OCI-LY7 (cell line): ENCODE data around the gene CEP20. TPM values are rescaled to one million over a fixed set of nuclear protein-coding genes. Genes with fewer than 3 reads are reported as not detected.

ENCODE experiments used
- BruUV-seq: library from RNA; stranded (reverse); fragments of 400-500 nt; replicated peaks from 2 replicates; lab custom pipeline; 2021; lab: Mats Ljungman, UMichigan
- CTCF ChIA-PET: fragments of 300-600 bp; sonication (Branson Sonifier 250); formaldehyde crosslinking; loops from one replicate; lab custom pipeline; 2022; ENCODE audit warnings: antibody characterized with exemption; ENCODE audit not compliant: unreplicated experiment; lab: Charles Lee
- POLR2A ChIA-PET: fragments of 300-600 bp; sonication (Branson Sonifier 250); formaldehyde crosslinking; loops from one replicate; lab custom pipeline; 2022; ENCODE audit warnings: antibody characterized with exemption; lab: Charles Lee
- DNase-seq: peaks from one replicate; pipeline ENCODE4 v3.0.0-alpha.2; 2015; ENCODE audit warnings: low spot score
- H2AFZ ChIP-seq: fragments of 200-600 bp; sonication (generic), shearing (Covaris generic); 2 replicates; pipeline ENCODE4 v1.6.1; 2014; ENCODE audit warnings: mild to moderate bottlenecking, antibody characterized with exemption, low read length, moderate library complexity
- H3K27ac ChIP-seq: fragments of 200-600 bp; sonication (generic); 2 replicates; pipeline ENCODE4 v1.5.1; 2014; ENCODE audit warnings: mixed run types, low read depth, mild to moderate bottlenecking, moderate library complexity, low read length, inconsistent platforms; ENCODE audit not compliant: poor library complexity, severe bottlenecking
- H3K36me3 ChIP-seq: fragments of 200-600 bp; sonication (generic); 2 replicates; pipeline ENCODE4 v1.6.1; 2014; ENCODE audit warnings: mild to moderate bottlenecking, antibody characterized with exemption, low read length, moderate library complexity, mixed read lengths; ENCODE audit not compliant: insufficient read depth
- H3K4me1 ChIP-seq: fragments of 200-600 bp; sonication (generic); 2 replicates; pipeline ENCODE4 v1.5.1; 2014; ENCODE audit warnings: mild to moderate bottlenecking, low read length; ENCODE audit not compliant: insufficient read depth, poor library complexity, severe bottlenecking
- H3K4me2 ChIP-seq: fragments of 200-600 bp; sonication (generic); 2 replicates; pipeline ENCODE4 v1.6.1; 2014; ENCODE audit warnings: mild to moderate bottlenecking, low read length
- H3K4me3 ChIP-seq: fragments of 200-600 bp; sonication (generic); 2 replicates; pipeline ENCODE4 v1.5.1; 2014; ENCODE audit warnings: mild to moderate bottlenecking, low read depth, low read length; ENCODE audit not compliant: poor library complexity, severe bottlenecking
- H3K79me2 ChIP-seq: fragments of 200-600 bp; sonication (generic); 2 replicates; pipeline ENCODE4 v1.6.1; 2016; ENCODE audit warnings: low read depth, mild to moderate bottlenecking, low read length, moderate library complexity, mixed read lengths; ENCODE audit not compliant: insufficient read depth
- H3K9me2 ChIP-seq: fragments of 200-600 bp; sonication (generic); 2 replicates; pipeline ENCODE4 v1.6.1; 2016; ENCODE audit warnings: mild to moderate bottlenecking, low read length, mixed read lengths; ENCODE audit not compliant: insufficient read depth
- H3K9me3 ChIP-seq: fragments of 200-600 bp; sonication (generic); 2 replicates; pipeline ENCODE4 v1.6.1; 2014; ENCODE audit warnings: mild to moderate bottlenecking, mixed run types, low read length, mixed read lengths
- H4K20me1 ChIP-seq: fragments of 200-600 bp; sonication (generic); 2 replicates; pipeline ENCODE4 v1.6.1; 2014; ENCODE audit warnings: mild to moderate bottlenecking, antibody characterized with exemption, low read length, moderate library complexity, mixed read lengths; ENCODE audit not compliant: insufficient read depth
- EZH2phosphoT487 ChIP-seq: fragments of 200-600 bp; sonication (generic); IDR thresholded peaks from 2 replicates; pipeline ENCODE4 v1.6.1; 2018; ENCODE audit warnings: low read depth, borderline replicate concordance, mild to moderate bottlenecking, mixed run types, antibody characterized with exemption, low read length, moderate library complexity, mixed read lengths
- intact Hi-C: fragments of 100-400 bp; cut with micrococcal nuclease; formaldehyde crosslinking; loops from one replicate; pipeline ENCODE4 v1.10.0; 2022; ENCODE audit not compliant: unreplicated experiment
- total RNA-seq, 2 experiments: library from RNA; depleted of rRNA in 1 of 2; stranded (reverse); fragments of >200 nt in 1 of 2; shearing (Covaris generic) in 1 of 2; gene quantifications; 2 replicates each; pipeline ENCODE4 v1.2.3, GENCODE V29; 2014 to 2022
- TF ChIP-seq, protein P1 (sequence below): fragments of 200-600 bp; sonication (generic); conservative IDR thresholded peaks from 2 replicates; pipeline ENCODE4 v1.5.1; 2014; ENCODE audit warnings: mild to moderate bottlenecking, antibody characterized with exemption, low read length, moderate library complexity, mixed read lengths

CEP20 gene
- total RNA-seq, 2 experiments from 2014 or later: 36.6 to 62.8 TPM

DNA sequence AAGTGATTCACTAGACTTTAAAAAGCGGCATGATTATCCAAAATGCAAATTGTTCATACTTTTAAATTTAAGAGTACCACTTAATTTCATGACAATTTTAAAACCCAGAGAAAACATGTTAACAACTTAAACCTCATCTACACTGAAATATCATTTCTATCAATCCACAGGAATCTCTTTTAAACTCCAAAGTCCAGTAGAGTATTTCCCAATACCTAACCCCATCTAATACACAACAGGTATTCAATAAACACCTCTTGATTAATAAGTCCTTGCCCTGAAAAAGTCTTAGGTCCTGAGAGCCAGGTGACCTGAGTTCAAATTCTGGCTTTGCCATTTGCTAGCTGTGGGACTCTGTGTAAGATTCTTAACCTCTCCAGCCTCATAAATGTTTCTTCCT is 14.7 kb downstream of the CEP20 start:
- BruUV-seq: no TSS peak
- H3K9me2 ChIP-seq: no peaks in the 10 kb centered on the region
- no peaks in the 10 kb centered on the region for H4K20me1 ChIP-seq
- no peak for DNase-seq
- peaks cover 89% of the 10 kb centered on the region for H3K36me3 ChIP-seq
- H3K9me3 ChIP-seq: no peaks in the 10 kb centered on the region
- no peak overlapping the region for H3K4me2 ChIP-seq
- no peak overlapping the region for H3K4me3 ChIP-seq
- intact Hi-C loops: no loop called here
- ChIA-PET CTCF (interaction anchor here (1.1 kb wide), 1 partner anchor 15 kb away, joined by 5 read pairs; the partner anchor contains the start of gene CEP20), POLR2A (interaction anchor here (0.8 to 3.8 kb wide), 5 partner anchors 10 to 151 kb away, joined by 3 to 17 read pairs (median 3); partner anchors contain the start of gene CEP20)
- TF ChIP-seq EZH2phosphoT487: no peak
- TF ChIP-seq, protein P1, sequence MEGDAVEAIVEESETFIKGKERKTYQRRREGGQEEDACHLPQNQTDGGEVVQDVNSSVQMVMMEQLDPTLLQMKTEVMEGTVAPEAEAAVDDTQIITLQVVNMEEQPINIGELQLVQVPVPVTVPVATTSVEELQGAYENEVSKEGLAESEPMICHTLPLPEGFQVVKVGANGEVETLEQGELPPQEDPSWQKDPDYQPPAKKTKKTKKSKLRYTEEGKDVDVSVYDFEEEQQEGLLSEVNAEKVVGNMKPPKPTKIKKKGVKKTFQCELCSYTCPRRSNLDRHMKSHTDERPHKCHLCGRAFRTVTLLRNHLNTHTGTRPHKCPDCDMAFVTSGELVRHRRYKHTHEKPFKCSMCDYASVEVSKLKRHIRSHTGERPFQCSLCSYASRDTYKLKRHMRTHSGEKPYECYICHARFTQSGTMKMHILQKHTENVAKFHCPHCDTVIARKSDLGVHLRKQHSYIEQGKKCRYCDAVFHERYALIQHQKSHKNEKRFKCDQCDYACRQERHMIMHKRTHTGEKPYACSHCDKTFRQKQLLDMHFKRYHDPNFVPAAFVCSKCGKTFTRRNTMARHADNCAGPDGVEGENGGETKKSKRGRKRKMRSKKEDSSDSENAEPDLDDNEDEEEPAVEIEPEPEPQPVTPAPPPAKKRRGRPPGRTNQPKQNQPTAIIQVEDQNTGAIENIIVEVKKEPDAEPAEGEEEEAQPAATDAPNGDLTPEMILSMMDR: no peak
- H3K4me1 ChIP-seq: no peaks in the 10 kb centered on the region
- H3K79me2 ChIP-seq: peaks cover 8% of the 10 kb centered on the region; the same call in 1 of the 2 replicates
- no peak overlapping the region for H2AFZ ChIP-seq
- no peak overlapping the region for H3K27ac ChIP-seq

DNA sequence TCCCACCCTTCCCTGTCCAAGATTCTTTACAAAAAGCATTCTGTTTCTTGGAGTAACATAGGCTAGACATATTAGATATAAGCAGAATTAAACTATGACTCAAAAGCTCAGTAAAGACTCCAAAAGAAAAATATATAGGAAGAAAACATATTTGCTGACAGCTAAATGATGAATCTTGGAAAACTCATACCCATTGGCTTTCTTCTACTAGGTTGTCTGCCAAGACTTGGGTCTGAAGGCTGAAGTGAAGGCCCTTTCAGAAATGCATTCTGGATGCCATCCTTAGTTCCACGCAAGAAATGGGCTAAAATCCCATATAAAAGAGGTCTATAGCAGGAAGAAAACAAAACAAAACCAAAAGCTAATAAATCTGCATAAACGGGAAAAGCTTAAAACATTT is 15.1 kb downstream of the CEP20 start:
- Histone ChIP-seq H3K4me2 (no peak overlapping the region), H3K9me2 (no peaks in the 10 kb centered on the region), H3K9me3 (no peaks in the 10 kb centered on the region), H2AFZ (no peak overlapping the region), H4K20me1 (no peaks in the 10 kb centered on the region), H3K4me1 (no peaks in the 10 kb centered on the region), H3K79me2 (peaks cover 8% of the 10 kb centered on the region; the same call in 1 of the 2 replicates), H3K4me3 (no peak overlapping the region), H3K27ac (no peak overlapping the region), H3K36me3 (peaks cover 89% of the 10 kb centered on the region)
- no TSS peak for BruUV-seq
- intact Hi-C loops: no loop called here
- TF ChIP-seq EZH2phosphoT487: no peak
- TF ChIP-seq, protein P1: no peak
- DNase-seq: no peak
- POLR2A ChIA-PET: interaction anchor here (0.8 to 3.8 kb wide), 4 partner anchors 10 to 151 kb away, joined by 3 to 17 read pairs (median 4); partner anchors contain the start of gene CEP20
- CTCF ChIA-PET: interaction anchor here (1.1 kb wide), 1 partner anchor 15 kb away, joined by 5 read pairs; the partner anchor contains the start of gene CEP20

DNA sequence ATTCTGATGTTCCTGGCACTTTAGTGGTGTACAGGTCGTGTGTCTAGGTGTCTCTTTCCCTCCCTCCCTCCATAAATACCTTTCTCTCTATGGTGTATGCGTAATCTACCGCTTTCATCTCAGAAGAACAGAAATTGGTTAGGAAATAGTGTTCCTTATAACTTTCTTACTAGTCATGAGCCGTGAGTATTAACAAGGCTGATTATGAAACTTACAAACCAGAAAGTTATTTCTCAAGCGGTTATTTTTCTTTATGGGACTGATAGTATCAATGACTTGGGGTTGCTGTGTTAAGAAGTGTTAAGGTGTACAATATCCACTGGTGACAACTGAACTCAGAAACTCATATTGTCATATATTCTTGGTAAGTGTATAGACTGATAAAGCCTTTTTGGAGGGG is 18.4 kb downstream of the CEP20 start:
- Histone ChIP-seq H3K4me1 (no peaks in the 10 kb centered on the region), H3K79me2 (peaks cover 5% of the 10 kb centered on the region; the same call in 1 of the 2 replicates), H3K4me3 (no peak overlapping the region), H3K36me3 (peaks cover 96% of the 10 kb centered on the region), H3K9me2 (no peaks in the 10 kb centered on the region), H3K27ac (no peak overlapping the region), H2AFZ (no peak overlapping the region), H4K20me1 (no peaks in the 10 kb centered on the region), H3K4me2 (no peak overlapping the region), H3K9me3 (no peaks in the 10 kb centered on the region)
- TF ChIP-seq EZH2phosphoT487: no peak
- TF ChIP-seq, protein P1: no peak
- no TSS peak for BruUV-seq
- intact Hi-C loops: no loop called here
- DNase-seq: no peak
- ChIA-PET CTCF (no interaction called here), POLR2A (interaction anchor here (1.1 kb wide), 1 partner anchor 9 kb away, joined by 4 read pairs; no protein-coding TSS in a partner anchor)
